AG08395 (cell line): Measurements from ENCODE around the gene ADARB2.

Experiments used
- DNase-seq: peaks from one replicate; pipeline ENCODE4 v3.0.0; 2012; ENCODE audit warnings: mixed read lengths, low spot score

Gene ADARB2

GRCh38 chr10:1153805-1154351 lies 583.4 kb downstream of the ADARB2 start:
- DNase-seq, result no peak

- DNase-seq, result no peak
These were observed 584.0 kb downstream of the ADARB2 start for GRCh38 chr10:1153251-1153763.

- no peak for DNase-seq
These were observed 584.7 kb downstream of the ADARB2 start for GRCh38 chr10:1152386-1153250.

GRCh38 chr10:1151076-1152033 lies 586.0 kb downstream of the ADARB2 start:
- DNase-seq, result no peak

- no peak for DNase-seq
These were observed 586.7 kb downstream of the ADARB2 start for GRCh38 chr10:1150638-1150955.

GRCh38 chr10:1149793-1150637 lies 587.3 kb downstream of the ADARB2 start:
- DNase-seq, result no peak

- no peak for DNase-seq
These were observed 588.3 kb downstream of the ADARB2 start for GRCh38 chr10:1148855-1149605.

GRCh38 chr10:1147810-1148209 lies 589.5 kb downstream of the ADARB2 start:
- DNase-seq, result no peak

- DNase-seq, result no peak
These were observed 594.7 kb downstream of the ADARB2 start for GRCh38 chr10:1142596-1142995.

- DNase-seq, result no peak
These were observed 595.6 kb downstream of the ADARB2 start for GRCh38 chr10:1141701-1142100.

- DNase-seq, result no peak
These were observed 596.1 kb downstream of the ADARB2 start for GRCh38 chr10:1141261-1141660.

- no peak for DNase-seq
These were observed 598.8 kb downstream of the ADARB2 start for GRCh38 chr10:1138529-1138928.

- no peak for DNase-seq
These were observed 599.7 kb downstream of the ADARB2 start for GRCh38 chr10:1137499-1138163.

GRCh38 chr10:1136268-1136667 lies 601.1 kb downstream of the ADARB2 start:
- no peak for DNase-seq

GRCh38 chr10:1134156-1134555 lies 603.2 kb downstream of the ADARB2 start:
- DNase-seq, result no peak

GRCh38 chr10:1133495-1134045 lies 603.8 kb downstream of the ADARB2 start:
- no peak for DNase-seq

- DNase-seq, result no peak
These were observed 604.7 kb downstream of the ADARB2 start for GRCh38 chr10:1132584-1132983.

GRCh38 chr10:1130995-1131790 lies 606.1 kb downstream of the ADARB2 start:
- DNase-seq, result no peak

GRCh38 chr10:1130226-1130625 lies 607.1 kb downstream of the ADARB2 start:
- no peak for DNase-seq
